H9 (cell line): ENCODE results near the gene CCDC149. TPM values are rescaled to one million over a fixed set of nuclear protein-coding genes. Genes with fewer than 3 reads are reported as not detected.

Source experiments
- DNase-seq: peaks from one replicate; pipeline ENCODE4 v3.0.0-alpha.2; 2017
- H2AFZ ChIP-seq: one replicate; pipeline ENCODE4 v1.6.1; 2013; ENCODE audit warnings: mild to moderate bottlenecking, low read length, control low read depth, moderate library complexity
- H2AK5ac ChIP-seq: 2 replicates; pipeline ENCODE4 v1.6.1; 2013; ENCODE audit warnings: low read length, control low read depth, mixed read lengths; ENCODE audit not compliant: insufficient read length
- H2BK120ac ChIP-seq: one replicate; pipeline ENCODE4 v1.6.1; 2013; ENCODE audit warnings: low read depth, mild to moderate bottlenecking, low read length, control low read depth, inconsistent platforms; ENCODE audit not compliant: poor library complexity, severe bottlenecking
- H2BK12ac ChIP-seq: 2 replicates; pipeline ENCODE4 v1.6.1; 2013; ENCODE audit warnings: low read length, control low read depth, mixed read lengths, low read depth; ENCODE audit not compliant: insufficient read length
- H2BK15ac ChIP-seq: 2 replicates; pipeline ENCODE4 v1.6.1; 2013; ENCODE audit warnings: low read depth, low read length, control low read depth
- H2BK20ac ChIP-seq: one replicate; pipeline ENCODE4 v1.6.1; 2013; ENCODE audit warnings: low read depth, mild to moderate bottlenecking, low read length, control low read depth, inconsistent platforms; ENCODE audit not compliant: poor library complexity, severe bottlenecking
- H2BK5ac ChIP-seq: 2 replicates; pipeline ENCODE4 v1.6.1; 2013; ENCODE audit warnings: low read length, control low read depth, mixed read lengths; ENCODE audit not compliant: insufficient read length
- H3K14ac ChIP-seq: 2 replicates; pipeline ENCODE4 v1.6.1; 2013; ENCODE audit warnings: low read length, control low read depth; ENCODE audit not compliant: insufficient read depth
- H3K18ac ChIP-seq: 2 replicates; pipeline ENCODE4 v1.6.1; 2013; ENCODE audit warnings: low read depth, mild to moderate bottlenecking, mixed read lengths, low read length, control low read depth; ENCODE audit not compliant: insufficient read length
- H3K23ac ChIP-seq: 2 replicates; pipeline ENCODE4 v1.6.1; 2013; ENCODE audit warnings: low read length, control low read depth, mixed read lengths, low read depth; ENCODE audit not compliant: insufficient read length
- H3K23me2 ChIP-seq: 2 replicates; pipeline ENCODE4 v1.6.1; 2013; ENCODE audit warnings: low read depth, mild to moderate bottlenecking, mixed read lengths, low read length, control low read depth; ENCODE audit not compliant: insufficient read length, poor library complexity, severe bottlenecking
- H3K27ac ChIP-seq: 2 replicates; pipeline ENCODE4 v1.5.1; 2013; ENCODE audit warnings: low read length, control low read depth, mixed read lengths, low read depth; ENCODE audit not compliant: insufficient read length
- H3K27me3 ChIP-seq: 2 replicates; pipeline ENCODE4 v1.6.1; 2013; ENCODE audit warnings: low read length, control low read depth, inconsistent platforms; ENCODE audit not compliant: insufficient read depth
- H3K4ac ChIP-seq: 2 replicates; pipeline ENCODE4 v1.6.1; 2013; ENCODE audit warnings: low read depth, mild to moderate bottlenecking, control low read depth, inconsistent platforms, low read length, moderate library complexity
- H3K4me1 ChIP-seq: 2 replicates; pipeline ENCODE4 v1.6.1; 2013; ENCODE audit warnings: low read length, control low read depth, inconsistent platforms; ENCODE audit not compliant: insufficient read depth
- H3K4me2 ChIP-seq: 2 replicates; pipeline ENCODE4 v1.6.1; 2013; ENCODE audit warnings: low read length, control low read depth, mixed read lengths; ENCODE audit not compliant: insufficient read length, insufficient read depth
- H3K56ac ChIP-seq: 2 replicates; pipeline ENCODE4 v1.6.1; 2013; ENCODE audit warnings: low read depth, mild to moderate bottlenecking, mixed read lengths, low read length, control low read depth; ENCODE audit not compliant: insufficient read length
- H3K79me1 ChIP-seq: 2 replicates; pipeline ENCODE4 v1.6.1; 2013; ENCODE audit warnings: low read depth, mild to moderate bottlenecking, moderate library complexity, low read length, control low read depth, inconsistent platforms; ENCODE audit not compliant: insufficient read depth, poor library complexity, severe bottlenecking
- H3K79me2 ChIP-seq: 2 replicates; pipeline ENCODE4 v1.6.1; 2013; ENCODE audit warnings: low read length, control low read depth, inconsistent platforms; ENCODE audit not compliant: insufficient read depth
- H3K9ac ChIP-seq: 2 replicates; pipeline ENCODE4 v1.6.1; 2013; ENCODE audit warnings: low read length, control low read depth, mixed read lengths; ENCODE audit not compliant: insufficient read length; ENCODE audit errors: extremely low read depth
- H3K9me3 ChIP-seq: one replicate; pipeline ENCODE4 v1.6.1; 2013; ENCODE audit warnings: low read depth, low read length, inconsistent platforms; ENCODE audit not compliant: control insufficient read depth
- H3T11ph ChIP-seq: one replicate; pipeline ENCODE4 v1.6.1; 2013; ENCODE audit warnings: mild to moderate bottlenecking, low read length, control low read depth, inconsistent platforms
- H4K20me1 ChIP-seq: one replicate; pipeline ENCODE4 v1.6.1; 2013; ENCODE audit not compliant: control insufficient read depth, insufficient read length, insufficient read depth
- H4K5ac ChIP-seq: 2 replicates; pipeline ENCODE4 v1.6.1; 2013; ENCODE audit warnings: low read depth, mild to moderate bottlenecking, mixed read lengths, low read length, control low read depth; ENCODE audit not compliant: insufficient read length
- H4K8ac ChIP-seq: replicated peaks from 2 replicates; pipeline ENCODE4 v1.6.1; 2013; ENCODE audit warnings: low read length, control low read depth, mixed read lengths, low read depth; ENCODE audit not compliant: insufficient read length
- H4K91ac ChIP-seq: 2 replicates; pipeline ENCODE4 v1.6.1; 2013; ENCODE audit warnings: low read depth, mild to moderate bottlenecking, moderate library complexity, mixed read lengths, low read length, control low read depth; ENCODE audit not compliant: insufficient read length
- H3K27ac Mint-ChIP-seq, 3 experiments: 2 replicates in 2 of 3; 3 replicates in 1 of 3; pipeline ENCODE4 v1.8.0; 2020 to 2021; ENCODE audit warnings: mixed read lengths in 3 of 3, mild to moderate bottlenecking in 1 of 3, moderate library complexity in 1 of 3
- H3K27me3 Mint-ChIP-seq: 2 replicates; pipeline ENCODE4 v1.8.0; 2021; ENCODE audit warnings: low read depth, mild to moderate bottlenecking, moderate library complexity, mixed read lengths
- H3K36me3 Mint-ChIP-seq, 3 experiments: 2 replicates in 2 of 3; 3 replicates in 1 of 3; pipeline ENCODE4 v1.8.0; 2020 to 2021; ENCODE audit warnings: low read depth in 3 of 3, mixed read lengths in 3 of 3; ENCODE audit not compliant: insufficient read depth in 1 of 3
- H3K4me1 Mint-ChIP-seq, 2 experiments: 2 replicates each; pipeline ENCODE4 v1.8.0; 2020; ENCODE audit warnings: mixed read lengths in 2 of 2
- H3K4me3 Mint-ChIP-seq, 2 experiments: 2 replicates in 1 of 2; 3 replicates in 1 of 2; pipeline ENCODE4 v1.8.0; 2020 to 2021; ENCODE audit warnings: mild to moderate bottlenecking in 2 of 2, mixed read lengths in 2 of 2, moderate library complexity in 1 of 2
- H3K9me3 Mint-ChIP-seq, 2 experiments: 2 replicates in 1 of 2; 3 replicates in 1 of 2; pipeline ENCODE4 v1.8.0; 2020; ENCODE audit warnings: mild to moderate bottlenecking in 2 of 2, mixed read lengths in 2 of 2, moderate library complexity in 1 of 2
- WGBS: extraction: QIAGEN DNeasy Blood & Tissue Kit; methylation state at CpG from one replicate; pipeline ENCODE4 v1.1.7; 2013; ENCODE audit warnings: missing lambda C conversion rate, low lambda C conversion rate, mixed read lengths; ENCODE audit not compliant: insufficient read length; ENCODE audit errors: extremely low coverage; 5-methylcytosine and 5-hydroxymethylcytosine counted together
- total RNA-seq: library from RNA; stranded (reverse); gene quantifications from 2 replicates; pipeline ENCODE4 v1.2.1, GENCODE V29; 2021
- TF ChIP-seq, protein P1 (sequence below): fragments of 200-600 bp; sonication (generic); conservative IDR thresholded peaks from 3 replicates; pipeline ENCODE4 v1.8.0; 2021; ENCODE audit warnings: antibody characterized with exemption, mild to moderate bottlenecking

CCDC149 gene
- total RNA-seq, 1 experiment from 2014 or later: 4.5 TPM

DNA sequence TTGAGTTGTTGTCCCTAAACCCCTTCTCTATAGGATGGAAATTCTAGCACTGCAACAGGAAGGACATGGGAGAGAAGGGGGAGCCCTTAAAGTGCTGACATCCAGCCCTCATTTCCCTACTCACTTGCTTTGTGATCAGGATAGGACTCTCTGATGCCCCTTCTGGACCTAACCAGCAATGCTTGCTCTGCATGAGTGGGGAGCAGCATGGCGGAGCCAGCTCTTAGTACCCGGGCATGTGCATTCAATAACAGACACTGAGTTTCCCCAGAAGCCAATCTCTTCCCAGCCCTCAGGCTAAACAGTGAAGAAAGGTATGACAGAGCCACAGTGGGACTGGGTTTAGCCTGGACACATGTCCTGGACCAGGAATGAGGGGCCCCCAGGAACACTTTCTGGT, 103.5 kb downstream of the CCDC149 start:
- no peak overlapping the region for H2AK5ac ChIP-seq
- no peak overlapping the region for H2BK12ac ChIP-seq
- no peak overlapping the region for H3K9ac ChIP-seq
- H3K4ac ChIP-seq: no peak overlapping the region
- no peak overlapping the region for H2BK5ac ChIP-seq
- H3K4me2 ChIP-seq: no peak overlapping the region
- peaks cover 3% of the 10 kb centered on the region; the same call in 1 of the 2 replicates for H3K4me1 ChIP-seq
- Mint-ChIP-seq H3K4me1 (peaks cover 28 to 33% of the 10 kb centered on the region in 2 experiments), H3K27ac (no peak overlapping the region), H3K4me3 (no peak overlapping the region), H3K9me3 (peaks cover 0 to 5% of the 10 kb centered on the region in 2 experiments; a peak in 3 of 5 replicates), H3K27me3 (no peaks in the 10 kb centered on the region; the same call in 1 of the 2 replicates), H3K36me3 (peaks cover 5 to 17% (median 7%) of the 10 kb centered on the region in 3 experiments; a peak in 5 of 7 replicates)
- H3K14ac ChIP-seq: no peak overlapping the region
- no peaks in the 10 kb centered on the region for H3K79me1 ChIP-seq
- H3K79me2 ChIP-seq: no peaks in the 10 kb centered on the region
- no CpG with 5 or more reads among the region's 2 CpGs for WGBS
- no peaks in the 10 kb centered on the region for H3K27me3 ChIP-seq
- no peak overlapping the region for H3K18ac ChIP-seq
- no peak overlapping the region for H4K91ac ChIP-seq
- H4K5ac ChIP-seq: no peak overlapping the region
- H2BK20ac ChIP-seq: no peak overlapping the region
- H4K20me1 ChIP-seq: no peaks in the 10 kb centered on the region
- no peak overlapping the region for H3K23ac ChIP-seq
- no peak overlapping the region for H3K27ac ChIP-seq
- H3K23me2 ChIP-seq: no peaks in the 10 kb centered on the region
- H4K8ac ChIP-seq: no peak overlapping the region
- H3K56ac ChIP-seq: no peak overlapping the region
- peak; percentile 51 for DNase-seq
- H2AFZ ChIP-seq: no peak overlapping the region
- TF ChIP-seq, protein P1, sequence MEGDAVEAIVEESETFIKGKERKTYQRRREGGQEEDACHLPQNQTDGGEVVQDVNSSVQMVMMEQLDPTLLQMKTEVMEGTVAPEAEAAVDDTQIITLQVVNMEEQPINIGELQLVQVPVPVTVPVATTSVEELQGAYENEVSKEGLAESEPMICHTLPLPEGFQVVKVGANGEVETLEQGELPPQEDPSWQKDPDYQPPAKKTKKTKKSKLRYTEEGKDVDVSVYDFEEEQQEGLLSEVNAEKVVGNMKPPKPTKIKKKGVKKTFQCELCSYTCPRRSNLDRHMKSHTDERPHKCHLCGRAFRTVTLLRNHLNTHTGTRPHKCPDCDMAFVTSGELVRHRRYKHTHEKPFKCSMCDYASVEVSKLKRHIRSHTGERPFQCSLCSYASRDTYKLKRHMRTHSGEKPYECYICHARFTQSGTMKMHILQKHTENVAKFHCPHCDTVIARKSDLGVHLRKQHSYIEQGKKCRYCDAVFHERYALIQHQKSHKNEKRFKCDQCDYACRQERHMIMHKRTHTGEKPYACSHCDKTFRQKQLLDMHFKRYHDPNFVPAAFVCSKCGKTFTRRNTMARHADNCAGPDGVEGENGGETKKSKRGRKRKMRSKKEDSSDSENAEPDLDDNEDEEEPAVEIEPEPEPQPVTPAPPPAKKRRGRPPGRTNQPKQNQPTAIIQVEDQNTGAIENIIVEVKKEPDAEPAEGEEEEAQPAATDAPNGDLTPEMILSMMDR: peak; percentile 61
- no peak overlapping the region for H2BK15ac ChIP-seq
- H3K9me3 ChIP-seq: no peaks in the 10 kb centered on the region
- H3T11ph ChIP-seq: no peak overlapping the region
- H2BK120ac ChIP-seq: no peak overlapping the region
